K562 (cell line): ENCODE measurements around the gene LAMA4. TPM values are rescaled to one million over a fixed set of nuclear protein-coding genes. Genes with fewer than 3 reads are reported as not detected.

Source experiments
- ATAC-seq: fragments of 200-7000 bp; cut with Tn5 transposase; 3 replicates; pipeline ENCODE4 v1.9.1; 2020; ENCODE audit warnings: moderate library complexity
- BruUV-seq: library from RNA; stranded (reverse); fragments of 400-500 nt; replicated peaks from 2 replicates; lab custom pipeline; 2021; lab: Mats Ljungman, UMichigan
- CTCF ChIA-PET: fragments of 300-600 bp; formaldehyde crosslinking; extraction: SDS; loops from one replicate; lab custom pipeline; 2021; ENCODE audit warnings: low intra/inter-chr PET ratio; lab: Yijun Ruan, JAX
- POLR2A ChIA-PET: fragments of 300-600, 350-650 bp; sonication (Branson Sonifier 250); formaldehyde crosslinking; extraction: SDS; loops from one replicate; lab custom pipeline; 2021; ENCODE audit warnings: antibody characterized with exemption, inconsistent platforms; lab: Yijun Ruan, JAX
- DNase-seq, 4 experiments: peaks; one replicate each; pipeline versions ENCODE4 v3.0.0 to v3.0.0-alpha.2; 2011 to 2018; ENCODE audit warnings: low spot score in 3 of 4, mixed read lengths in 3 of 4; ENCODE audit errors: extremely low read depth in 1 of 4
- FAIRE-seq: peaks from 2 replicates; lab custom pipeline; 2011; peaks lifted over from hg19 to GRCh38; lab: Jason Lieb, UNC
- H2AFZ ChIP-seq: 2 replicates; pipeline ENCODE4 v1.6.0; 2011; ENCODE audit warnings: low read depth, low read length, control low read depth, inconsistent platforms
- H3K27ac ChIP-seq: fragments of 200-600 bp; 3 replicates; pipeline ENCODE4 v1.8.0; 2011; ENCODE audit warnings: low read depth, mild to moderate bottlenecking, control low read depth, inconsistent platforms, low read length, moderate library complexity, mixed read lengths; ENCODE audit errors: extremely low read depth
- H3K27me3 ChIP-seq, 2 experiments: fragments of 300-600 bp in 1 of 2; 2 replicates in 1 of 2; 3 replicates in 1 of 2; pipeline versions ENCODE4 v1.6.0 to v1.8.0; 2011; ENCODE audit warnings: inconsistent platforms in 2 of 2, low read length in 2 of 2, mild to moderate bottlenecking in 1 of 2, mixed read lengths in 1 of 2, moderate library complexity in 1 of 2; ENCODE audit not compliant: control insufficient read depth in 2 of 2, insufficient read depth in 2 of 2
- H3K36me3 ChIP-seq: fragments of 300-600 bp; 3 replicates; pipeline ENCODE4 v1.8.0; 2011; ENCODE audit warnings: mild to moderate bottlenecking, low read length, inconsistent platforms; ENCODE audit not compliant: control insufficient read depth, insufficient read depth
- H3K4me1 ChIP-seq, 2 experiments: fragments of 200-600 bp in 1 of 2; replicated peaks in 1 of 2; 2 replicates in 1 of 2; 3 replicates in 1 of 2; pipeline versions ENCODE4 v1.5.1 to v1.8.0; 2011; ENCODE audit warnings: inconsistent platforms in 2 of 2, low read length in 2 of 2, mild to moderate bottlenecking in 1 of 2, mixed read lengths in 1 of 2, moderate library complexity in 1 of 2; ENCODE audit not compliant: control insufficient read depth in 2 of 2, insufficient read depth in 2 of 2
- H3K4me2 ChIP-seq: 2 replicates; pipeline ENCODE4 v1.6.1; 2011; ENCODE audit warnings: low read length, control low read depth, inconsistent platforms, mixed read lengths; ENCODE audit not compliant: insufficient read depth
- H3K4me3 ChIP-seq: fragments of 200-600 bp; sonication (generic), shearing (Covaris generic); 2 replicates; pipeline ENCODE4 v1.5.1; 2016; ENCODE audit warnings: control low read depth, inconsistent platforms
- H3K79me2 ChIP-seq: fragments of 200-600 bp; 3 replicates; pipeline ENCODE4 v1.8.0; 2011; ENCODE audit warnings: low read length, inconsistent platforms; ENCODE audit not compliant: control insufficient read depth, insufficient read depth
- H3K9ac ChIP-seq, 2 experiments: 2 replicates each; pipeline versions ENCODE4 v1.6.0 to v1.6.1; 2011; ENCODE audit warnings: low read depth in 2 of 2, low read length in 2 of 2, control low read depth in 1 of 2, inconsistent platforms in 1 of 2, mild to moderate bottlenecking in 1 of 2, mixed read lengths in 1 of 2; ENCODE audit not compliant: insufficient read depth in 1 of 2
- H3K9me1 ChIP-seq: one replicate; pipeline ENCODE4 v1.6.0; 2011; ENCODE audit warnings: inconsistent platforms, mild to moderate bottlenecking, low read length, moderate library complexity; ENCODE audit not compliant: control insufficient read depth, insufficient read depth
- H3K9me3 ChIP-seq: replicated peaks from 2 replicates; pipeline ENCODE4 v1.5.1; 2011; ENCODE audit warnings: low read depth, low read length, inconsistent platforms; ENCODE audit not compliant: control insufficient read depth, insufficient read depth
- H4K20me1 ChIP-seq: replicated peaks from 2 replicates; pipeline ENCODE4 v1.6.1; 2011; ENCODE audit warnings: low read length, inconsistent platforms, mixed read lengths; ENCODE audit not compliant: control insufficient read depth, insufficient read depth
- CBFA2T2 ChIP-seq: fragments of 450-650 bp; conservative IDR thresholded peaks from 2 replicates; pipeline ENCODE4 v1.6.1; 2017; ENCODE audit warnings: mild to moderate bottlenecking
- CXXC5 ChIP-seq: fragments of 250-450 bp; sonication (Bioruptor Pico); IDR thresholded peaks from 2 replicates; pipeline ENCODE4 v1.8.0; 2022; ENCODE audit warnings: inconsistent platforms, mild to moderate bottlenecking, moderate library complexity
- ETS2 ChIP-seq: IDR thresholded peaks from 2 replicates; pipeline ENCODE4 v1.6.1; 2016; ENCODE audit warnings: borderline replicate concordance, missing genetic modification characterization, mild to moderate bottlenecking, moderate library complexity, missing compliant biosample characterization; ENCODE audit not compliant: poor library complexity, severe bottlenecking
- FOXJ3 ChIP-seq: sonication (generic); formaldehyde crosslinking; IDR thresholded peaks from 2 replicates; pipeline ENCODE4 v1.4.0; 2020; ENCODE audit warnings: mild to moderate bottlenecking, missing genetic modification reagents
- MYC ChIP-seq, 2 experiments: fragments of 250-450 bp in 1 of 2; sonication (Bioruptor Pico) in 1 of 2; IDR thresholded peaks; 2 replicates each; pipeline versions ENCODE4 v1.5.1 to v1.6.1; 2012 to 2021; ENCODE audit warnings: low read depth in 2 of 2, borderline replicate concordance in 1 of 2, improper control_type of control experiment in 1 of 2, low read length in 1 of 2, mild to moderate bottlenecking in 1 of 2, moderate library complexity in 1 of 2
- RBBP5 ChIP-seq: fragments of 200-600 bp; sonication (generic); IDR thresholded peaks from 2 replicates; pipeline ENCODE4 v1.6.1; 2012; ENCODE audit warnings: borderline replicate concordance, mild to moderate bottlenecking, low read length, control low read depth, inconsistent platforms; ENCODE audit not compliant: insufficient read depth, poor library complexity, severe bottlenecking
- ZFX ChIP-seq: sonication (generic); formaldehyde crosslinking; IDR thresholded peaks from 2 replicates; pipeline ENCODE4 v1.8.0; 2022; ENCODE audit warnings: mild to moderate bottlenecking, missing genetic modification reagents, moderate library complexity
- WGBS: fragments of 100-300 bp; shearing (Covaris generic); methylation state at CpG from one replicate; pipeline ENCODE4 v1.1.6; 2016; ENCODE audit warnings: low coverage, mixed read lengths; ENCODE audit not compliant: insufficient coverage; ENCODE audit errors: missing lambda C conversion rate; 5-methylcytosine and 5-hydroxymethylcytosine counted together
- in situ Hi-C: fragments of 300-500 bp; cut with MboI; formaldehyde crosslinking; loops from 4 replicates; pipeline ENCODE4 v1.15.0; 2018; ENCODE audit warnings: inconsistent platforms, mixed read lengths
- intact Hi-C: fragments of 100-400 bp; cut with micrococcal nuclease; formaldehyde crosslinking; loops from 2 replicates; pipeline ENCODE4 v1.14.2; 2022
- polyA plus RNA-seq, 8 experiments: library from polyadenylated mRNA; depleted of rRNA in 4 of 8; stranded (reverse) in 5 of 8; unstranded in 3 of 8; fragments of >200 nt; fragmentation: Nextera tagmentation in 2 of 8; fragmentation: Illumina TruSeq in 1 of 8; extraction: Ambion mirVana in 2 of 8; extraction: Trizol in 1 of 8; gene quantifications; 2 replicates each; pipeline versions ENCODE4 v1.2.1 to v1.2.3, GENCODE V29; 2011 to 2014; ENCODE audit warnings: inconsistent platforms in 1 of 8, missing spikeins in 1 of 8
- total RNA-seq, 7 experiments: library from RNA; depleted of rRNA in 6 of 7; stranded (reverse); fragments of >200 nt in 6 of 7; fragmentation: Illumina TruSeq in 2 of 7; extraction: Trizol in 2 of 7; gene quantifications; 2 replicates each; pipeline versions ENCODE4 v1.2.1 to v1.2.3, GENCODE V29; 2011 to 2021; ENCODE audit warnings: low replicate concordance in 1 of 7
- TF ChIP-seq, protein P1 (sequence below), 2 experiments: fragments of 450-650 bp in 1 of 2; sonication (generic) in 1 of 2; formaldehyde crosslinking; conservative IDR thresholded peaks; 2 replicates each; pipeline versions ENCODE4 v1.4.0 to v1.8.1; 2020 to 2022; ENCODE audit warnings: mild to moderate bottlenecking in 1 of 2, missing genetic modification reagents in 1 of 2

LAMA4 gene
- total and polyA plus RNA-seq, 9 of the 15 experiments (the other 6 are each of a cell fraction or from before 2014, with no cell fraction given), result 0.05 to 2.9 (median 0.51) TPM

DNA sequence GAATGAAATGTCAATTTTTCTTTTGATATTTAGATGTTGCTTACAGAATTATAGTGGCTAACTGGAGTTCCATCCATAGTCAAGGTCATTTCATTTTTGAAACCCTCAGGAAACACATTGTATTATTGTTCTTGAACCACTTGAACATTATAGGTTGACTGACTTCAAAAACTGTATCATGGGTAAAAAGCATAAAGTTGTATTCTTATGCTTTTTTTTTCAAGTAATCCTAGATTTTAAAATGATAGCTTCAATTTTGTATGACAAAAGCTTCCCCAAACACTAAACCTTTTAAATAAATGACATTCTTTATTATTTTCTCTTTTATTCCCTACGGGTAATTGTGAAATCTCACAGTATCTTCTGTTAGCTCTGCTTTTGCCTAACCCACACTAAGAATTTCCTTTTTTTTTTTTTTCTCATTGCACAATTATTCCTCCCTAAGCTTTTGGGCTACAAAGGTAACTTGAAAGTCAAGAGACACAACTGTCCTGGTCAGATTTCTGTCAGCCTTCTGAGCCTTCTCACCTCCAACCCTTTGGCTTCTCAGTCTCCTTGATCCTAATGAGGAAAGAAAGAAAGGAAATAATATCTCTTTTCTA, 36.9 kb upstream of the LAMA4 start:
- no TSS peak for BruUV-seq
- intact Hi-C loops, result no loop called here
- Histone ChIP-seq H3K36me3 (no peaks in the 10 kb centered on the region), H3K4me2 (no peak overlapping the region), H3K79me2 (no peaks in the 10 kb centered on the region), H3K4me3 (no peak overlapping the region), H3K9ac (no peak overlapping the region), H3K9me1 (no peaks in the 10 kb centered on the region), H4K20me1 (no peaks in the 10 kb centered on the region), H3K27ac (no peak overlapping the region), H2AFZ (no peak overlapping the region), H3K9me3 (no peaks in the 10 kb centered on the region), H3K27me3 (no peaks in the 10 kb centered on the region), H3K4me1 (no peaks in the 10 kb centered on the region)
- ChIA-PET CTCF (no interaction called here), POLR2A (no interaction called here)
- no peak for ATAC-seq
- in situ Hi-C loops, result no loop called here
- TF ChIP-seq FOXJ3 (CRISPR knock-in tag), result no peak
- TF ChIP-seq CXXC5 (CRISPR knock-in tag), result no peak
- TF ChIP-seq MYC (IDR thresholded peaks at IDR 0.05; ENCODE audit: low read depth, low read length), result no peak
- TF ChIP-seq MYC (CRISPR knock-in tag; IDR thresholded peaks at IDR 0.05; ENCODE audit: borderline replicate concordance, low read depth), result no peak
- TF ChIP-seq ETS2 (tag), result no peak
- TF ChIP-seq, protein P1, sequence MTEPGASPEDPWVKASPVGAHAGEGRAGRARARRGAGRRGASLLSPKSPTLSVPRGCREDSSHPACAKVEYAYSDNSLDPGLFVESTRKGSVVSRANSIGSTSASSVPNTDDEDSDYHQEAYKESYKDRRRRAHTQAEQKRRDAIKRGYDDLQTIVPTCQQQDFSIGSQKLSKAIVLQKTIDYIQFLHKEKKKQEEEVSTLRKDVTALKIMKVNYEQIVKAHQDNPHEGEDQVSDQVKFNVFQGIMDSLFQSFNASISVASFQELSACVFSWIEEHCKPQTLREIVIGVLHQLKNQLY (CRISPR knock-in tag; conservative IDR thresholded peaks at IDR 0.05), result no peak
- TF ChIP-seq ZFX, result no peak
- TF ChIP-seq CBFA2T2, result no peak
- no peak for TF ChIP-seq RBBP5
- no peak for FAIRE-seq
- DNase-seq, result no peak
- 0% methylated on average over 1 of the region's 1 CpG for WGBS
